ENCODE data around the gene RNF20. TPM values are rescaled to one million over a fixed set of nuclear protein-coding genes. Genes with fewer than 3 reads are reported as not detected.

RNF20 gene
- total RNA-seq, 1 donor from 2014 or later: 47.4 TPM

- Mint-ChIP-seq H3K4me3 (ENCODE audit: unreplicated experiment) (no peak overlapping the region), H3K27me3 (ENCODE audit: low read depth) (no peaks in the 10 kb centered on the region), H3K4me1 (ENCODE audit: low read depth) (peaks cover 25% of the 10 kb centered on the region), H3K9me3 (ENCODE audit: low read depth) (no peaks in the 10 kb centered on the region), H3K36me3 (ENCODE audit: low read depth) (no peaks in the 10 kb centered on the region), H3K27ac (ENCODE audit: unreplicated experiment) (no peak overlapping the region)
- DNase-seq (ENCODE audit: low spot score): no peak
- no peak for TF ChIP-seq CTCF (IDR thresholded peaks at IDR 0.05)
Observed at GRCh38 chr9:101509572-101509971, 24.1 kb upstream of the RNF20 start.

- H3K36me3 Mint-ChIP-seq (ENCODE audit: low read depth): no peaks in the 10 kb centered on the region
- DNase-seq (ENCODE audit: low spot score): no peak
- no peaks in the 10 kb centered on the region for H3K9me3 Mint-ChIP-seq (ENCODE audit: low read depth)
- peaks cover 33% of the 10 kb centered on the region for H3K4me1 Mint-ChIP-seq (ENCODE audit: low read depth)
- H3K4me3 Mint-ChIP-seq (ENCODE audit: unreplicated experiment): no peak overlapping the region
- H3K27ac Mint-ChIP-seq (ENCODE audit: unreplicated experiment): no peak overlapping the region
- no peak for TF ChIP-seq CTCF (IDR thresholded peaks at IDR 0.05)
- H3K27me3 Mint-ChIP-seq (ENCODE audit: low read depth): no peaks in the 10 kb centered on the region
Observed at GRCh38 chr9:101510459-101510858, 23.2 kb upstream of the RNF20 start.

GRCh38 chr9:101511009-101511408 lies 22.6 kb upstream of the RNF20 start:
- Mint-ChIP-seq H3K4me1 (ENCODE audit: low read depth) (peaks cover 33% of the 10 kb centered on the region), H3K27me3 (ENCODE audit: low read depth) (no peaks in the 10 kb centered on the region), H3K27ac (ENCODE audit: unreplicated experiment) (no peak overlapping the region), H3K9me3 (ENCODE audit: low read depth) (no peaks in the 10 kb centered on the region), H3K36me3 (ENCODE audit: low read depth) (no peaks in the 10 kb centered on the region), H3K4me3 (ENCODE audit: unreplicated experiment) (no peak overlapping the region)
- no peak for TF ChIP-seq CTCF (IDR thresholded peaks at IDR 0.05)
- DNase-seq (ENCODE audit: low spot score): no peak

- H3K4me1 Mint-ChIP-seq (ENCODE audit: low read depth): peaks cover 33% of the 10 kb centered on the region
- no peaks in the 10 kb centered on the region for H3K9me3 Mint-ChIP-seq (ENCODE audit: low read depth)
- H3K36me3 Mint-ChIP-seq (ENCODE audit: low read depth): no peaks in the 10 kb centered on the region
- TF ChIP-seq CTCF (IDR thresholded peaks at IDR 0.05): no peak
- H3K4me3 Mint-ChIP-seq (ENCODE audit: unreplicated experiment): no peak overlapping the region
- no peak overlapping the region for H3K27ac Mint-ChIP-seq (ENCODE audit: unreplicated experiment)
- no peaks in the 10 kb centered on the region for H3K27me3 Mint-ChIP-seq (ENCODE audit: low read depth)
- no peak for DNase-seq (ENCODE audit: low spot score)
Observed at GRCh38 chr9:101512116-101512515, 21.5 kb upstream of the RNF20 start.

GRCh38 chr9:101513351-101513750 lies 20.3 kb upstream of the RNF20 start:
- no peak for DNase-seq (ENCODE audit: low spot score)
- Mint-ChIP-seq H3K4me3 (ENCODE audit: unreplicated experiment) (no peak overlapping the region), H3K4me1 (ENCODE audit: low read depth) (peaks cover 24% of the 10 kb centered on the region), H3K9me3 (ENCODE audit: low read depth) (peaks cover 5% of the 10 kb centered on the region), H3K36me3 (ENCODE audit: low read depth) (no peaks in the 10 kb centered on the region), H3K27ac (ENCODE audit: unreplicated experiment) (peak overlapping the region; percentile 6), H3K27me3 (ENCODE audit: low read depth) (no peaks in the 10 kb centered on the region)
- no peak for TF ChIP-seq CTCF (IDR thresholded peaks at IDR 0.05)

Measured in chondrocyte (in vitro differentiated cells).